Body of pancreas (tissue), 4 donors: ENCODE results near the gene MACF1. TPM values are rescaled to one million over a fixed set of nuclear protein-coding genes. Genes with fewer than 3 reads are reported as not detected.
"Not testable (repeated sequence)": the region's sequence is repeated elsewhere in the genome, so short reads cannot be mapped to it uniquely, and the experiment has no call there.

Experiments
- ATAC-seq: fragments of 150-250 bp; one replicate; pipeline ENCODE4 v1.9.1; 2016
- DNase-seq, 4 donors: peaks; one replicate each; pipeline ENCODE4 v3.0.0-alpha.2; 2019
- H3K27ac ChIP-seq, 4 donors: fragments of 200-600 bp; sonication (generic); 1 replicate in 3 of 4; 2 replicates in 1 of 4; pipeline versions ENCODE4 v1.5.1 to v1.6.1; 2016 to 2019; ENCODE audit warnings: mild to moderate bottlenecking in 1 of 4, mixed read lengths in 1 of 4, moderate library complexity in 1 of 4
- H3K27me3 ChIP-seq, 2 donors: fragments of 200-600 bp; sonication (generic); one replicate each; pipeline ENCODE4 v1.6.0; 2016; ENCODE audit warnings: mild to moderate bottlenecking in 1 of 2
- H3K36me3 ChIP-seq, 2 donors: fragments of 200-600 bp; sonication (generic); replicated peaks in 1 of 2; 2 replicates each; pipeline ENCODE4 v1.5.1; 2016; ENCODE audit warnings: low read depth in 2 of 2; ENCODE audit not compliant: insufficient read depth in 1 of 2
- H3K4me1 ChIP-seq: fragments of 200-600 bp; sonication (generic); one replicate; pipeline ENCODE4 v1.6.0; 2016
- H3K4me3 ChIP-seq, 2 donors: fragments of 200-600 bp; sonication (generic); 1 replicate in 1 of 2; 2 replicates in 1 of 2; pipeline ENCODE4 v1.5.1; 2016 to 2019
- H3K9me3 ChIP-seq, 3 donors: fragments of 200-600 bp; sonication (generic); 1 replicate in 2 of 3; 2 replicates in 1 of 3; pipeline ENCODE4 v1.5.1; 2016
- WGBS, 2 donors: methylation state at CpG; one replicate each; pipeline ENCODE4 v1.1.5; 2017; 5-methylcytosine and 5-hydroxymethylcytosine counted together
- intact Hi-C: fragments of 100-400 bp; cut with DNase I; formaldehyde crosslinking; loops from one replicate; pipeline ENCODE4 v1.15.1; 2023
- total RNA-seq, 2 donors: library from RNA; depleted of rRNA; stranded (reverse); fragments of >200 nt; gene quantifications; one replicate each; pipeline ENCODE4 v1.1.0, GENCODE V29; 2016

The MACF1 gene
- total RNA-seq, 2 donors from 2014 or later, result 144 to 190 TPM

GRCh38 chr1:39512234-39512847 is 307.8 kb downstream of the MACF1 start:
- 53% methylated on average over 3 of the region's 25 CpGs; no CpG with 5 or more reads in 1 of the 2 donors for WGBS, 2 donors
- H3K4me3 ChIP-seq, DNase-seq, H3K27me3 ChIP-seq, H3K4me1 ChIP-seq, H3K27ac ChIP-seq, ATAC-seq, H3K9me3 ChIP-seq, intact Hi-C loops, H3K36me3 ChIP-seq: not testable (repeated sequence)

- H3K27me3 ChIP-seq, H3K9me3 ChIP-seq, H3K4me3 ChIP-seq, intact Hi-C loops, H3K27ac ChIP-seq, H3K36me3 ChIP-seq, H3K4me1 ChIP-seq: not testable (repeated sequence)
- DNase-seq (peak in 1 of 4 donors; percentile 29), ATAC-seq (peak; percentile 27)
- WGBS, 2 donors, result 18% methylated on average over 14 of the region's 46 CpGs; no CpG with 5 or more reads in 1 of the 2 donors
Observed at GRCh38 chr1:39514710-39515124, 310.2 kb downstream of the MACF1 start.

- H3K4me3 ChIP-seq, ATAC-seq, H3K4me1 ChIP-seq, intact Hi-C loops, DNase-seq, H3K36me3 ChIP-seq, H3K9me3 ChIP-seq, H3K27me3 ChIP-seq, H3K27ac ChIP-seq: not testable (repeated sequence)
- WGBS, 2 donors, result 30 to 66% methylated on average over 16 to 24 of the region's 78 CpGs
Observed at GRCh38 chr1:39515131-39516086, 310.9 kb downstream of the MACF1 start.

GRCh38 chr1:39516841-39517240 is 312.3 kb downstream of the MACF1 start:
- H3K27ac ChIP-seq, ATAC-seq, H3K27me3 ChIP-seq, DNase-seq, H3K4me3 ChIP-seq, H3K36me3 ChIP-seq, H3K9me3 ChIP-seq, intact Hi-C loops, H3K4me1 ChIP-seq: not testable (repeated sequence)
- WGBS, 2 donors, result 86 to 90% methylated on average over 4 of the region's 4 CpGs

GRCh38 chr1:39517936-39518335 is 313.4 kb downstream of the MACF1 start:
- H3K9me3 ChIP-seq, intact Hi-C loops, ATAC-seq, H3K27ac ChIP-seq, H3K4me1 ChIP-seq, H3K27me3 ChIP-seq, H3K36me3 ChIP-seq, H3K4me3 ChIP-seq, DNase-seq: not testable (repeated sequence)
- WGBS, 2 donors, result 93% methylated on average over 3 of the region's 7 CpGs; no CpG with 5 or more reads in 1 of the 2 donors

- WGBS, 2 donors, result 30% methylated on average over 3 of the region's 5 CpGs; no CpG with 5 or more reads in 1 of the 2 donors
- intact Hi-C loops, H3K4me1 ChIP-seq, H3K36me3 ChIP-seq, H3K27me3 ChIP-seq, H3K27ac ChIP-seq, H3K9me3 ChIP-seq, H3K4me3 ChIP-seq, DNase-seq: not testable (repeated sequence)
- peak; percentile 43 for ATAC-seq
Observed at GRCh38 chr1:39519376-39519775, 314.9 kb downstream of the MACF1 start.

- H3K4me1 ChIP-seq, ATAC-seq, H3K27ac ChIP-seq, H3K4me3 ChIP-seq, H3K36me3 ChIP-seq, H3K27me3 ChIP-seq, H3K9me3 ChIP-seq, DNase-seq, intact Hi-C loops: not testable (repeated sequence)
- 64 to 83% methylated on average over 9 to 10 of the region's 10 CpGs for WGBS, 2 donors
Observed at GRCh38 chr1:39522221-39522620, 317.7 kb downstream of the MACF1 start.
